DND-41 (cell line): ENCODE data around the gene SPDYE4.

Experiments
- ATAC-seq: fragments of 200-7000 bp; cut with Tn5 transposase; 3 replicates; pipeline ENCODE4 v1.9.1; 2021; ENCODE audit warnings: low read depth; ENCODE audit not compliant: insufficient read depth
- DNase-seq: peaks from one replicate; pipeline ENCODE4 v3.0.0-alpha.2; 2020
- H2AFZ ChIP-seq: 2 replicates; pipeline ENCODE4 v1.6.0; 2012; ENCODE audit warnings: low read depth, low read length
- H3K27ac ChIP-seq: 2 replicates; pipeline ENCODE4 v1.5.1; 2012; ENCODE audit warnings: low read length, inconsistent platforms
- H3K27me3 ChIP-seq: fragments of 200-600 bp; sonication (generic); 2 replicates; pipeline ENCODE4 v1.6.0; 2012; ENCODE audit warnings: low read length, mild to moderate bottlenecking, inconsistent platforms; ENCODE audit not compliant: insufficient read depth, poor library complexity
- H3K36me3 ChIP-seq: 2 replicates; pipeline ENCODE4 v1.5.1; 2012; ENCODE audit warnings: low read length, inconsistent platforms; ENCODE audit not compliant: insufficient read depth
- H3K4me1 ChIP-seq: 2 replicates; pipeline ENCODE4 v1.5.1; 2012; ENCODE audit warnings: mild to moderate bottlenecking, low read length; ENCODE audit not compliant: insufficient read depth
- H3K4me2 ChIP-seq: 2 replicates; pipeline ENCODE4 v1.6.0; 2012; ENCODE audit warnings: mild to moderate bottlenecking, moderate library complexity, low read length, inconsistent platforms; ENCODE audit not compliant: insufficient read depth
- H3K4me3 ChIP-seq, 2 experiments: fragments of 200-600 bp in 1 of 2; shearing (Covaris generic) in 1 of 2; 2 replicates each; pipeline ENCODE4 v1.5.1; 2012 to 2016; ENCODE audit warnings: inconsistent platforms in 2 of 2, low read length in 2 of 2, mild to moderate bottlenecking in 2 of 2, low read depth in 1 of 2, moderate library complexity in 1 of 2
- H3K79me2 ChIP-seq: 2 replicates; pipeline ENCODE4 v1.6.0; 2012; ENCODE audit warnings: low read length, inconsistent platforms; ENCODE audit not compliant: insufficient read depth
- H3K9ac ChIP-seq: 2 replicates; pipeline ENCODE4 v1.6.0; 2012; ENCODE audit warnings: low read depth, mild to moderate bottlenecking, inconsistent platforms, low read length, moderate library complexity
- H3K9me3 ChIP-seq: 2 replicates; pipeline ENCODE4 v1.5.1; 2012; ENCODE audit warnings: low read length, moderate library complexity, mild to moderate bottlenecking, inconsistent platforms; ENCODE audit not compliant: insufficient read depth, severe bottlenecking
- H4K20me1 ChIP-seq: 2 replicates; pipeline ENCODE4 v1.6.0; 2012; ENCODE audit warnings: low read length; ENCODE audit not compliant: insufficient read depth
- EZH2 ChIP-seq: IDR thresholded peaks from 3 replicates; pipeline ENCODE4 v1.6.1; 2012; ENCODE audit warnings: borderline replicate concordance, low read depth, mild to moderate bottlenecking, moderate library complexity, low read length, inconsistent platforms; ENCODE audit not compliant: severe bottlenecking
- TF ChIP-seq, protein P1 (sequence below): IDR thresholded peaks from 2 replicates; pipeline ENCODE4 v1.5.1; 2012; ENCODE audit warnings: borderline replicate concordance, low read length, moderate library complexity, mild to moderate bottlenecking; ENCODE audit not compliant: poor library complexity, severe bottlenecking; ENCODE audit errors: extremely low read depth

The SPDYE4 gene

DNA sequence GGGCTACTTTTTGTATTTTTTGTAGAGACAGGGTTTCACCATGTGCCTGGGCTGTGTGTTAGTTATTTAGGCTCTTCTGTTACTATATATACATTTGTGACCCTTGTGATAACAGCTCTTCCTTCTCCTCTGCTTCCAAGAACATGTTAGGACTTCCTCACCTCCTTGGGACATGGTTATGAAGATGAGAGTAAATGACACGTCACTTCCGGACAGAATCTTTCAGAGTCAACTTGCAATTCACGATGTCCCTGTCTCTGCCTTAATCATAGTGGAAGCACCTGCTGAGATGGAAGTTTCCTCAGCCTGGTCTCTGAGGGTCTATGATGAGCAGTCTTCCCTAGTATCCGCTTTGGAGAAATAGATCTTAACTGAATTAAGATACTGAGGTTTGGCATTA lies 56.6 kb downstream of the SPDYE4 start:
- H3K36me3 ChIP-seq = no peaks in the 10 kb centered on the region
- 0 out of 2 replicates have a peak, but pooled peaks cover 3% of the 10 kb centered on the region for H4K20me1 ChIP-seq
- no peaks in the 10 kb centered on the region for H3K79me2 ChIP-seq
- DNase-seq (no peak), ATAC-seq (no peak)
- H2AFZ ChIP-seq = no peak overlapping the region
- peaks cover 13% of the 10 kb centered on the region for H3K27me3 ChIP-seq
- H3K4me2 ChIP-seq = no peak overlapping the region
- H3K4me1 ChIP-seq = no peaks in the 10 kb centered on the region
- H3K9me3 ChIP-seq = no peaks in the 10 kb centered on the region
- H3K9ac ChIP-seq = no peak overlapping the region
- no peak overlapping the region for H3K27ac ChIP-seq
- no peak overlapping the region for H3K4me3 ChIP-seq
- TF ChIP-seq, protein P1, sequence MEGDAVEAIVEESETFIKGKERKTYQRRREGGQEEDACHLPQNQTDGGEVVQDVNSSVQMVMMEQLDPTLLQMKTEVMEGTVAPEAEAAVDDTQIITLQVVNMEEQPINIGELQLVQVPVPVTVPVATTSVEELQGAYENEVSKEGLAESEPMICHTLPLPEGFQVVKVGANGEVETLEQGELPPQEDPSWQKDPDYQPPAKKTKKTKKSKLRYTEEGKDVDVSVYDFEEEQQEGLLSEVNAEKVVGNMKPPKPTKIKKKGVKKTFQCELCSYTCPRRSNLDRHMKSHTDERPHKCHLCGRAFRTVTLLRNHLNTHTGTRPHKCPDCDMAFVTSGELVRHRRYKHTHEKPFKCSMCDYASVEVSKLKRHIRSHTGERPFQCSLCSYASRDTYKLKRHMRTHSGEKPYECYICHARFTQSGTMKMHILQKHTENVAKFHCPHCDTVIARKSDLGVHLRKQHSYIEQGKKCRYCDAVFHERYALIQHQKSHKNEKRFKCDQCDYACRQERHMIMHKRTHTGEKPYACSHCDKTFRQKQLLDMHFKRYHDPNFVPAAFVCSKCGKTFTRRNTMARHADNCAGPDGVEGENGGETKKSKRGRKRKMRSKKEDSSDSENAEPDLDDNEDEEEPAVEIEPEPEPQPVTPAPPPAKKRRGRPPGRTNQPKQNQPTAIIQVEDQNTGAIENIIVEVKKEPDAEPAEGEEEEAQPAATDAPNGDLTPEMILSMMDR = no peak
- no peak for TF ChIP-seq EZH2

DNA sequence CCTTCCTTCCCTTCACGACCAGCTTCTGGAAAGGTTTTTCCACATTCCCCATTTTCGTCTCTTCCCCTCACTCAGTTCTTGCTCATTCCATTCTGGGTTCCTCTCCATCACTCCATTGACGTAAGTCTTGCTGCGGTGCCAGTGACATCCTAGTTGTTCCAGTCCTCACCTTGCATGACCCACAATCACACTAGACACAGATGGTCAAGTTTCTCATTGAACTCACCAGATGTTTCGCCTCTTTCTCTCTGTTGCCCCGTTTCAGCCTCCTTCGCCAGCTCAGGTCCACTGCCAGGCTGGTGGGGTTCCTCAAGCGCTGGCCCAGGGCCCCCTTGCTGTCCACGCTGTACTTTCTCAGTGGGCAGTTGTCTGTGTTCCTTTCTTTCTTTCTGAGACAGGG lies 57.1 kb downstream of the SPDYE4 start:
- no peak overlapping the region for H3K4me3 ChIP-seq
- no peak overlapping the region for H3K4me2 ChIP-seq
- ATAC-seq (no peak), DNase-seq (no peak)
- H3K79me2 ChIP-seq = no peaks in the 10 kb centered on the region
- TF ChIP-seq EZH2 = no peak
- TF ChIP-seq, protein P1 = no peak
- H3K27ac ChIP-seq = no peak overlapping the region
- H3K4me1 ChIP-seq = no peaks in the 10 kb centered on the region
- H3K27me3 ChIP-seq = peaks cover 11% of the 10 kb centered on the region
- no peaks in the 10 kb centered on the region for H3K9me3 ChIP-seq
- no peak overlapping the region for H3K9ac ChIP-seq
- no peaks in the 10 kb centered on the region for H3K36me3 ChIP-seq
- 0 out of 2 replicates have a peak, but pooled peaks cover 3% of the 10 kb centered on the region for H4K20me1 ChIP-seq
- H2AFZ ChIP-seq = no peak overlapping the region
